Measurements from ENCODE around the gene RHOF.

GRCh38 chr12:121770813-121771625 lies 22.5 kb downstream of the RHOF start:
- TF ChIP-seq CTCF (IDR thresholded peaks at IDR 0.05; ENCODE audit: insufficient read depth, low read length, poor library complexity, severe bottlenecking) (no peak), EZH2phosphoT487 (conservative IDR thresholded peaks at IDR 0.05; ENCODE audit: low read length) (no peak)
